Mesodermal cell (in vitro differentiated cells): Measurements from ENCODE around the gene CCDC27. TPM values are rescaled to one million over a fixed set of nuclear protein-coding genes. Genes with fewer than 3 reads are reported as not detected.

ENCODE experiments used
- H3K27ac ChIP-seq: 2 replicates; pipeline ENCODE4 v1.7.0; 2013; ENCODE audit warnings: mild to moderate bottlenecking, low read depth, low read length, moderate library complexity; ENCODE audit not compliant: severe bottlenecking
- H3K36me3 ChIP-seq: 2 replicates; pipeline ENCODE4 v1.7.1; 2013; ENCODE audit warnings: mild to moderate bottlenecking, low read length, moderate library complexity; ENCODE audit not compliant: control insufficient read depth, insufficient read depth
- H3K4me1 ChIP-seq: one replicate; pipeline ENCODE4 v1.7.1; 2013; ENCODE audit warnings: mild to moderate bottlenecking, low read length; ENCODE audit not compliant: insufficient read depth, control insufficient read depth, poor library complexity, severe bottlenecking
- H3K4me3 ChIP-seq: 2 replicates; pipeline ENCODE4 v1.7.0; 2013; ENCODE audit warnings: low read length, control low read depth, mild to moderate bottlenecking; ENCODE audit not compliant: insufficient read depth, poor library complexity, severe bottlenecking; ENCODE audit errors: extremely low read depth
- H3K9me3 ChIP-seq: 2 replicates; pipeline ENCODE4 v1.7.1; 2013; ENCODE audit warnings: mild to moderate bottlenecking, low read length, moderate library complexity; ENCODE audit not compliant: control insufficient read depth
- WGBS, 2 experiments: methylation state at CpG; one replicate each; pipeline ENCODE4 v1.1.5; 2013; ENCODE audit warnings: missing lambda C conversion rate in 2 of 2; ENCODE audit not compliant: insufficient coverage in 2 of 2; 5-methylcytosine and 5-hydroxymethylcytosine counted together
- polyA plus RNA-seq, 2 experiments: library from polyadenylated mRNA; stranded (reverse); fragments of 50-300 nt; gene quantifications; one replicate each; pipeline ENCODE4 v1.2.3, GENCODE V29; 2013

CCDC27 gene
- not detected for polyA plus RNA-seq (2013, experiment 1 of 2)
- not detected for polyA plus RNA-seq (2013, experiment 2 of 2)

GRCh38 chr1:3752400-3752945 lies at the start of gene CCDC27:
TSS of gene CCDC27 (plus strand) at chr1:3752450. CDS start at chr1:3752482, 32 bp downstream.
- Histone ChIP-seq H3K4me3 (no peak within 1 kb of the TSS), H3K36me3 (no peaks in the 10 kb centered on the region), H3K9me3 (no peaks in the 10 kb centered on the region), H3K4me1 (no peaks in the 10 kb centered on the region), H3K27ac (no peak within 1 kb of the TSS)
- WGBS, 2 experiments = 91 to 92% methylated on average over 12 to 17 of the region's 17 CpGs

GRCh38 chr1:3702528-3702927 lies 49.7 kb upstream of the CCDC27 start:
- Histone ChIP-seq H3K4me3 (no peak overlapping the region), H3K27ac (no peak overlapping the region), H3K36me3 (no peaks in the 10 kb centered on the region), H3K9me3 (no peaks in the 10 kb centered on the region), H3K4me1 (peaks cover 13% of the 10 kb centered on the region)
- WGBS, 2 experiments = 87 to 88% methylated on average over 17 to 19 of the region's 19 CpGs

GRCh38 chr1:3702990-3703728 lies 49.1 kb upstream of the CCDC27 start:
- H3K36me3 ChIP-seq = no peaks in the 10 kb centered on the region
- 77 to 82% methylated on average over 20 to 21 of the region's 21 CpGs for WGBS, 2 experiments
- H3K4me3 ChIP-seq = no peak overlapping the region
- no peaks in the 10 kb centered on the region for H3K9me3 ChIP-seq
- peaks cover 13% of the 10 kb centered on the region for H3K4me1 ChIP-seq
- H3K27ac ChIP-seq = no peak overlapping the region

GRCh38 chr1:3703786-3704371 lies 48.4 kb upstream of the CCDC27 start:
- Histone ChIP-seq H3K4me3 (no peak overlapping the region), H3K4me1 (peaks cover 16% of the 10 kb centered on the region), H3K36me3 (no peaks in the 10 kb centered on the region), H3K27ac (no peak overlapping the region), H3K9me3 (no peaks in the 10 kb centered on the region)
- 90 to 92% methylated on average over 23 to 25 of the region's 28 CpGs for WGBS, 2 experiments

- Histone ChIP-seq H3K4me3 (no peak overlapping the region), H3K9me3 (no peaks in the 10 kb centered on the region), H3K36me3 (no peaks in the 10 kb centered on the region), H3K27ac (no peak overlapping the region), H3K4me1 (peaks cover 16% of the 10 kb centered on the region)
- WGBS, 2 experiments = 88 to 92% methylated on average over 16 to 19 of the region's 19 CpGs
Measured at GRCh38 chr1:3705341-3705950, 46.8 kb upstream of the CCDC27 start.

GRCh38 chr1:3706651-3707297 lies 45.5 kb upstream of the CCDC27 start:
- no peaks in the 10 kb centered on the region for H3K9me3 ChIP-seq
- peaks cover 16% of the 10 kb centered on the region for H3K4me1 ChIP-seq
- H3K36me3 ChIP-seq = no peaks in the 10 kb centered on the region
- H3K27ac ChIP-seq = no peak overlapping the region
- no peak overlapping the region for H3K4me3 ChIP-seq
- WGBS, 2 experiments = 89 to 91% methylated on average over 23 of the region's 26 CpGs

GRCh38 chr1:3707298-3707938 lies 44.8 kb upstream of the CCDC27 start:
- WGBS, 2 experiments = 18 to 19% methylated on average over 18 to 32 of the region's 35 CpGs
- no peak overlapping the region for H3K4me3 ChIP-seq
- no peak overlapping the region for H3K27ac ChIP-seq
- H3K36me3 ChIP-seq = no peaks in the 10 kb centered on the region
- H3K9me3 ChIP-seq = no peaks in the 10 kb centered on the region
- H3K4me1 ChIP-seq = peaks cover 16% of the 10 kb centered on the region

- Histone ChIP-seq H3K4me1 (peaks cover 16% of the 10 kb centered on the region), H3K27ac (no peak overlapping the region), H3K4me3 (no peak overlapping the region), H3K36me3 (no peaks in the 10 kb centered on the region), H3K9me3 (no peaks in the 10 kb centered on the region)
- WGBS, 2 experiments = 56 to 58% methylated on average over 10 to 11 of the region's 11 CpGs
Measured at GRCh38 chr1:3707939-3708328, 44.3 kb upstream of the CCDC27 start.

GRCh38 chr1:3708791-3709190 lies 43.5 kb upstream of the CCDC27 start:
- Histone ChIP-seq H3K27ac (no peak overlapping the region), H3K4me3 (no peak overlapping the region), H3K9me3 (no peaks in the 10 kb centered on the region), H3K36me3 (no peaks in the 10 kb centered on the region), H3K4me1 (peaks cover 8% of the 10 kb centered on the region)
- WGBS, 2 experiments = 19 to 27% methylated on average over 15 to 18 of the region's 19 CpGs

DNA sequence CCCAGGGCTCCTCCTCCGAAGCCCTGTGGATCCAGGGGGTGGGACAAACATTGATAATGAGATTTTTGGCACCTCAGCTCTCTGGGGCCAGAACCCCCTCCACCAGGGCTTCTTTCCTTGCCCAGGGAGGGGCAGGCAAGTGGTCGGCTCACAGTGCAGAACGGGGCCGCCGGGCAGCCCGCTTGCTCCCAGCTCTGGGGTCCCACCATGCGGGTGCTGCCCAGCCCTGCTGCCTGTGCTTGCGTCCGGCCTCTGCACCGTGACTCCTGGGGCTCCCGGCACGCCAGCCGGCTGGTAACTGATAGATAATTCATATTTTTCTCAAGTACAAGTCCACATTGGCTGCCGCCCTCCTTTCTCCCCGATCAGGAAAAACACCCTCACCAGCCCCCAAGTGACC lies 42.0 kb upstream of the CCDC27 start:
- Histone ChIP-seq H3K9me3 (no peaks in the 10 kb centered on the region), H3K4me3 (no peak overlapping the region), H3K27ac (no peak overlapping the region), H3K36me3 (no peaks in the 10 kb centered on the region), H3K4me1 (peaks cover 8% of the 10 kb centered on the region)
- WGBS, 2 experiments = 86 to 92% methylated on average over 9 to 11 of the region's 15 CpGs
